Stomach smooth muscle (tissue), 2 donors: ENCODE results near the gene RFX7.

Experiments
- H3K27ac ChIP-seq: one replicate; pipeline ENCODE4 v1.7.0; 2013; ENCODE audit warnings: mild to moderate bottlenecking, low read length, inconsistent platforms
- H3K27me3 ChIP-seq, 2 donors: one replicate each; pipeline ENCODE4 v1.7.0; 2013; ENCODE audit warnings: low read length in 2 of 2; ENCODE audit not compliant: insufficient read depth in 2 of 2, control insufficient read depth in 1 of 2
- H3K36me3 ChIP-seq, 2 donors: one replicate each; pipeline ENCODE4 v1.7.0; 2013; ENCODE audit warnings: low read length in 2 of 2; ENCODE audit not compliant: control insufficient read depth in 2 of 2, insufficient read depth in 2 of 2
- H3K4me1 ChIP-seq: one replicate; pipeline ENCODE4 v1.7.0; 2013; ENCODE audit warnings: low read length; ENCODE audit not compliant: control insufficient read depth, insufficient read depth
- H3K4me3 ChIP-seq, 2 donors: one replicate each; pipeline ENCODE4 v1.7.0; 2013; ENCODE audit warnings: low read length in 2 of 2
- H3K9ac ChIP-seq, 2 donors: one replicate each; pipeline ENCODE4 v1.7.0; 2013; ENCODE audit warnings: low read length in 2 of 2, mild to moderate bottlenecking in 1 of 2
- H3K9me3 ChIP-seq, 2 donors: one replicate each; pipeline ENCODE4 v1.7.0; 2013; ENCODE audit warnings: low read length in 2 of 2; ENCODE audit not compliant: control insufficient read depth in 2 of 2
- donor health status: healthy.
- donor health status: Pancreatic carcinoma.

The RFX7 gene

GRCh38 chr15:56227780-56228179 is 15.9 kb downstream of the RFX7 start:
- H3K4me3 ChIP-seq, result no peak overlapping the region
- H3K4me1 ChIP-seq, result no peaks in the 10 kb centered on the region
- no peaks in the 10 kb centered on the region for H3K27me3 ChIP-seq
- H3K27ac ChIP-seq, result no peak overlapping the region
- no peak overlapping the region for H3K9ac ChIP-seq
- no peaks in the 10 kb centered on the region for H3K36me3 ChIP-seq
- H3K9me3 ChIP-seq, result no peaks in the 10 kb centered on the region

GRCh38 chr15:56227306-56227705 is 16.4 kb downstream of the RFX7 start:
- no peaks in the 10 kb centered on the region for H3K9me3 ChIP-seq
- no peaks in the 10 kb centered on the region for H3K27me3 ChIP-seq
- H3K4me3 ChIP-seq, result no peak overlapping the region
- H3K9ac ChIP-seq, result no peak overlapping the region
- no peaks in the 10 kb centered on the region for H3K4me1 ChIP-seq
- no peaks in the 10 kb centered on the region for H3K36me3 ChIP-seq
- no peak overlapping the region for H3K27ac ChIP-seq

- no peak overlapping the region for H3K4me3 ChIP-seq
- H3K27me3 ChIP-seq, result no peaks in the 10 kb centered on the region
- no peak overlapping the region for H3K9ac ChIP-seq
- H3K36me3 ChIP-seq, result no peaks in the 10 kb centered on the region
- no peaks in the 10 kb centered on the region for H3K9me3 ChIP-seq
- no peak overlapping the region for H3K27ac ChIP-seq
- H3K4me1 ChIP-seq, result no peaks in the 10 kb centered on the region
Observed at GRCh38 chr15:56225520-56225919, 18.2 kb downstream of the RFX7 start.

GRCh38 chr15:56222302-56222701 is 21.4 kb downstream of the RFX7 start:
- no peak overlapping the region for H3K4me3 ChIP-seq
- no peaks in the 10 kb centered on the region for H3K4me1 ChIP-seq
- no peaks in the 10 kb centered on the region for H3K9me3 ChIP-seq
- no peak overlapping the region for H3K9ac ChIP-seq
- H3K27ac ChIP-seq, result no peak overlapping the region
- no peaks in the 10 kb centered on the region for H3K36me3 ChIP-seq
- H3K27me3 ChIP-seq, result no peaks in the 10 kb centered on the region

- H3K4me3 ChIP-seq, result no peak overlapping the region
- H3K27ac ChIP-seq, result no peak overlapping the region
- H3K36me3 ChIP-seq, result no peaks in the 10 kb centered on the region
- H3K9ac ChIP-seq, result no peak overlapping the region
- no peaks in the 10 kb centered on the region for H3K9me3 ChIP-seq
- no peaks in the 10 kb centered on the region for H3K27me3 ChIP-seq
- H3K4me1 ChIP-seq, result no peaks in the 10 kb centered on the region
Observed at GRCh38 chr15:56217341-56217740, 26.3 kb downstream of the RFX7 start.

- Histone ChIP-seq H3K9me3 (no peaks in the 10 kb centered on the region), H3K4me1 (no peaks in the 10 kb centered on the region), H3K9ac (no peak overlapping the region), H3K27me3 (no peaks in the 10 kb centered on the region), H3K27ac (no peak overlapping the region), H3K4me3 (no peak overlapping the region), H3K36me3 (no peaks in the 10 kb centered on the region)
Observed at GRCh38 chr15:56215769-56216168, 27.9 kb downstream of the RFX7 start.

GRCh38 chr15:56211960-56212550 is 31.6 kb downstream of the RFX7 start:
- no peaks in the 10 kb centered on the region for H3K27me3 ChIP-seq
- peaks cover 4% of the 10 kb centered on the region for H3K4me1 ChIP-seq
- no peak overlapping the region for H3K27ac ChIP-seq
- no peaks in the 10 kb centered on the region for H3K9me3 ChIP-seq
- H3K36me3 ChIP-seq, result no peaks in the 10 kb centered on the region
- H3K4me3 ChIP-seq, result no peak overlapping the region
- H3K9ac ChIP-seq, result no peak overlapping the region

GRCh38 chr15:56211064-56211463 is 32.6 kb downstream of the RFX7 start:
- Histone ChIP-seq H3K9me3 (no peaks in the 10 kb centered on the region), H3K4me1 (peaks cover 4% of the 10 kb centered on the region), H3K36me3 (no peaks in the 10 kb centered on the region), H3K27ac (no peak overlapping the region), H3K9ac (no peak overlapping the region), H3K27me3 (no peaks in the 10 kb centered on the region), H3K4me3 (no peak overlapping the region)

- H3K27me3 ChIP-seq, result no peaks in the 10 kb centered on the region
- no peak overlapping the region for H3K9ac ChIP-seq
- no peaks in the 10 kb centered on the region for H3K9me3 ChIP-seq
- H3K36me3 ChIP-seq, result no peaks in the 10 kb centered on the region
- no peak overlapping the region for H3K4me3 ChIP-seq
- peaks cover 4% of the 10 kb centered on the region for H3K4me1 ChIP-seq
- no peak overlapping the region for H3K27ac ChIP-seq
Observed at GRCh38 chr15:56208641-56209155, 35.0 kb downstream of the RFX7 start.

- Histone ChIP-seq H3K27ac (no peak overlapping the region), H3K9me3 (no peaks in the 10 kb centered on the region), H3K9ac (no peak overlapping the region), H3K36me3 (no peaks in the 10 kb centered on the region), H3K4me3 (no peak overlapping the region), H3K4me1 (peaks cover 4% of the 10 kb centered on the region), H3K27me3 (no peaks in the 10 kb centered on the region)
Observed at GRCh38 chr15:56208185-56208584, 35.5 kb downstream of the RFX7 start.

- no peak overlapping the region for H3K27ac ChIP-seq
- H3K36me3 ChIP-seq, result no peaks in the 10 kb centered on the region
- no peaks in the 10 kb centered on the region for H3K9me3 ChIP-seq
- H3K27me3 ChIP-seq, result no peaks in the 10 kb centered on the region
- no peak overlapping the region for H3K9ac ChIP-seq
- no peak overlapping the region for H3K4me3 ChIP-seq
- H3K4me1 ChIP-seq, result peaks cover 4% of the 10 kb centered on the region
Observed at GRCh38 chr15:56207711-56208110, 36.0 kb downstream of the RFX7 start.
